ENCODE data around the gene PLPP3.

DNA sequence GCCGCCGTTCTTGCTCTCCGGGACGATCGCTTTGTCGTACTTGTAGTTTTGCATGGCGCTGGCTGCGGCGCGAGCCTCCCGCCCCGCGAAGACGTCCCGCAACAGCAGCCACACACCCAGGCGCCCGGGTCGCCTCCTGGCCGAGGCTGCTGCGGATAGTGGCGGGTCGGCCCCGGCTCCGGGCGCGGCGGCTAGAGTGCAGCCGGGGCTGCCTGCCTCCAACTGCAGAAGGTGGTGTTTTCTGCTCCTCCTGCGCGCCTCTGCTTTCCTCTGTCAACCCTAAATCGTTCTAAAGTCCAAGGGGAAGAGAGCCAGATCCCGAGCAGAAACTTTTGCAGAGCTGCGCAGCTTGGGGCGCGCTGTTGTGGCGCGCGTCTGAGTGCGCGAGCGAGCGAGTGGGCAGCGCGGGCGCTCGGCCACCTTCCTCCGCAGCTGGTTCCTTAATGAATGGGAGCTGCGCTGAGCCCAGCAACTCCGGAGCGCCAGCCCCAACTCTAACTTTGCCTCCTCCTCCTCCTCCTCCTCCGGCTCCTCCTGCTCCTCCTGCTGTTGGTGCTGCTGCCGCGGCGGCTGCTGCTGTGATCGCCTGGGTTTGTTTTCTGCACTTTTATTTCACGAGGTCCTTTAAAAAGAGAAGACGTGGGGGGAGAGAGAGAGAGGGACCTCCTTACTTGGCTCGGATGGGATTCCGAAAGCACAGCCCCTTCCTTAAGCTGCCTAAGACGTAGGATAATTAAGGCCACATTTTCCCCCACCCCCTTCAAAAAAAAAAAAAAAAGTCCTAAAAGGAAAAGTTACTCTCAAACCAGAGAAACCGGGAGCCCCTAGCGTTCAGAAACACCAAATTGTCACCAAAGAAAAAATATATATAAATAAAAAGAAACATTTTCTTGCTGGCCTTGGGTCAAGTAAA lies at the start of gene PLPP3:
- peak; percentile 51 for TF ChIP-seq TCF7L2 (IDR thresholded peaks at IDR 0.05; ENCODE audit: low read depth, low read length)
- TF ChIP-seq, protein P1, sequence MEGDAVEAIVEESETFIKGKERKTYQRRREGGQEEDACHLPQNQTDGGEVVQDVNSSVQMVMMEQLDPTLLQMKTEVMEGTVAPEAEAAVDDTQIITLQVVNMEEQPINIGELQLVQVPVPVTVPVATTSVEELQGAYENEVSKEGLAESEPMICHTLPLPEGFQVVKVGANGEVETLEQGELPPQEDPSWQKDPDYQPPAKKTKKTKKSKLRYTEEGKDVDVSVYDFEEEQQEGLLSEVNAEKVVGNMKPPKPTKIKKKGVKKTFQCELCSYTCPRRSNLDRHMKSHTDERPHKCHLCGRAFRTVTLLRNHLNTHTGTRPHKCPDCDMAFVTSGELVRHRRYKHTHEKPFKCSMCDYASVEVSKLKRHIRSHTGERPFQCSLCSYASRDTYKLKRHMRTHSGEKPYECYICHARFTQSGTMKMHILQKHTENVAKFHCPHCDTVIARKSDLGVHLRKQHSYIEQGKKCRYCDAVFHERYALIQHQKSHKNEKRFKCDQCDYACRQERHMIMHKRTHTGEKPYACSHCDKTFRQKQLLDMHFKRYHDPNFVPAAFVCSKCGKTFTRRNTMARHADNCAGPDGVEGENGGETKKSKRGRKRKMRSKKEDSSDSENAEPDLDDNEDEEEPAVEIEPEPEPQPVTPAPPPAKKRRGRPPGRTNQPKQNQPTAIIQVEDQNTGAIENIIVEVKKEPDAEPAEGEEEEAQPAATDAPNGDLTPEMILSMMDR (IDR thresholded peaks at IDR 0.05) = peak; percentile 63
- peak; percentile 47 for TF ChIP-seq POLR2AphosphoS5 (IDR thresholded peaks at IDR 0.05; ENCODE audit: low read depth, low read length)
